Measurements from ENCODE around the gene ACSM5.
"Not testable (repeated sequence)": the region's sequence is repeated elsewhere in the genome, so short reads cannot be mapped to it uniquely, and the experiment has no call there.

- TF ChIP-seq CTCF, POLR2A (IDR thresholded peaks at IDR 0.05): not testable (repeated sequence)
Measured at GRCh38 chr16:20421748-20422147, 12.4 kb downstream of the ACSM5 start.
